K562 (cell line): ENCODE data around the gene EML1.

Experiments
- CTCF ChIP-seq, 3 experiments: IDR thresholded peaks in 2 of 3; conservative IDR thresholded peaks in 1 of 3; 2 replicates each; pipeline ENCODE4 v1.5.1; 2011 to 2012; ENCODE audit warnings: low read length in 3 of 3, mild to moderate bottlenecking in 3 of 3, control low read depth in 2 of 3, improper control_type of control experiment in 1 of 3, inconsistent platforms in 1 of 3, low read depth in 1 of 3, mixed read lengths in 1 of 3, moderate library complexity in 1 of 3; ENCODE audit not compliant: insufficient read depth in 2 of 3
- KAT8 ChIP-seq: fragments of 450-650 bp; IDR thresholded peaks from 2 replicates; pipeline ENCODE4 v1.6.1; 2016; ENCODE audit warnings: low read depth, mild to moderate bottlenecking
- POLR2A ChIP-seq: fragments of 450-650 bp; conservative IDR thresholded peaks from 2 replicates; pipeline ENCODE4 v1.6.1; 2016
- RNF219 ChIP-seq: fragments of 250-450 bp; sonication (Bioruptor Pico); IDR thresholded peaks from 2 replicates; pipeline ENCODE4 v1.5.0; 2022; ENCODE audit warnings: mild to moderate bottlenecking
- ZBTB40 ChIP-seq, 2 experiments: fragments of 450-650 bp in 1 of 2; sonication (generic) in 1 of 2; formaldehyde crosslinking in 1 of 2; IDR thresholded peaks; 2 replicates each; pipeline versions ENCODE4 v1.7.1 to v1.9.0; 2016 to 2022; ENCODE audit warnings: inconsistent platforms in 1 of 2, mild to moderate bottlenecking in 1 of 2, missing genetic modification reagents in 1 of 2
- ZBTB7A ChIP-seq: IDR thresholded peaks from 2 replicates; pipeline ENCODE4 v1.6.1; 2011; ENCODE audit warnings: low read depth, mild to moderate bottlenecking, low read length, moderate library complexity, borderline replicate concordance; ENCODE audit not compliant: control insufficient read depth

DNA sequence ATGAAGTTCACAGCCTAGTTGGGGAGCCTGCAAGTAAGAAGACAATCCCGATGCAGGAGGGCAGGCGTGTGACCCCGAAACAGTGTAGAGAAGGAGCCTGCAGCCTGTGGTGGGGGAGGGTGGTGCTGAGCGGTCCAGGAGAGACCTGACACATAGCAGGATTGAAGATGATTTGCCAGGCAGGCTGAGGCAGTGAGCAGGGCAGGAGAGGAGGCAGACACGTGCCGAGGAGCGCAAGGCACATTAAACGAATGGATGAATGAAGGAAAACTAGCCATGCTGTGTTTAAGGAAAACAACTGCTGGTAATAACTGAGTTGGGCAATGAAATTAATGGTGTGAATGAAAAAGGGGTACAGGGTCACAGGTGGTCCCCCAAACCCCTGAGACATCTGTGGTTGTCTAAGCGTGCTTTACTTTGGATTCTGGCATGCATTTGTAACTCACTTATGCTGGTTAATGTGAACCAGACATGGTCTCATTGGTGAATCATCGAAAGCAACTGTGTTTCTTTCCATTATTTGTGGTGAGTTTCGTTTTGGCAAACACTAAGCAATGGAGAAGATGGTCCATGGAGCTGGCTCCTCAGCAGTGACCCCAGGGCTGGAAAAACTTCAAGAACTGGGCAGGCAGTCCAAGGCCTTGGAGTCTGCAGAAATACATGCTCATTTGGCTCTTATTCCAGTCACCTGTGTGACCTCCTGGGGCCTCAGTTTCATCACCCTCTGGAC, 175.1 kb downstream of the EML1 start:
- no peak for TF ChIP-seq POLR2A
- no peak for TF ChIP-seq ZBTB40 (IDR thresholded peaks at IDR 0.05)
- TF ChIP-seq ZBTB40 (CRISPR knock-in tag; IDR thresholded peaks at IDR 0.05): no peak
- no peak for TF ChIP-seq CTCF (IDR thresholded peaks at IDR 0.05 in 2 of 3, conservative IDR thresholded peaks at IDR 0.05 in 1 of 3; ENCODE audit: insufficient read depth in 2 of 3, low read depth in 1 of 3, low read length in 3 of 3)
- TF ChIP-seq ZBTB7A: no peak
- no peak for TF ChIP-seq RNF219 (CRISPR knock-in tag)
- no peak for TF ChIP-seq KAT8
